ENCODE results near the gene ASAH2B.
"Not testable (repeated sequence)": the region's sequence is repeated elsewhere in the genome, so short reads cannot be mapped to it uniquely, and the experiment has no call there.

- not testable (repeated sequence) for TF ChIP-seq CTCF (IDR thresholded peaks at IDR 0.05; ENCODE audit: insufficient read depth, low read length); REST (IDR thresholded peaks at IDR 0.05; ENCODE audit: insufficient replicate concordance, low read depth); POLR2AphosphoS5 (IDR thresholded peaks at IDR 0.05; ENCODE audit: low read depth); SPI1 (IDR thresholded peaks at IDR 0.05; ENCODE audit: borderline replicate concordance, low read depth); GABPA (IDR thresholded peaks at IDR 0.05; ENCODE audit: low read depth)
Measured at GRCh38 chr10:50772042-50772441, 32.3 kb downstream of the ASAH2B start.
